HepG2 (cell line): ENCODE data around the gene CDC42EP1. TPM values are rescaled to one million over a fixed set of nuclear protein-coding genes. Genes with fewer than 3 reads are reported as not detected.

Experiments
- ATF7 ChIP-seq, 2 experiments: fragments of 450-650 bp in 1 of 2; sonication (generic) in 1 of 2; formaldehyde crosslinking in 1 of 2; IDR thresholded peaks; 2 replicates each; pipeline versions ENCODE4 v1.4.0 to v1.6.1; 2016 to 2020; ENCODE audit warnings: antibody characterized with exemption in 1 of 2, mild to moderate bottlenecking in 1 of 2, missing genetic modification reagents in 1 of 2
- CREM ChIP-seq, 2 experiments: sonication (generic) in 1 of 2; formaldehyde crosslinking in 1 of 2; IDR thresholded peaks; 2 replicates each; pipeline versions ENCODE4 v1.4.0 to v1.6.1; 2016 to 2020; ENCODE audit warnings: antibody characterized with exemption in 1 of 2, mild to moderate bottlenecking in 1 of 2, missing genetic modification reagents in 1 of 2
- DMTF1 ChIP-seq: sonication (generic); formaldehyde crosslinking; IDR thresholded peaks from 2 replicates; pipeline ENCODE4 v1.4.0; 2020; ENCODE audit warnings: mild to moderate bottlenecking, missing genetic modification reagents
- EED ChIP-seq: sonication (generic); formaldehyde crosslinking; IDR thresholded peaks from 2 replicates; pipeline ENCODE4 v1.5.0; 2020; ENCODE audit warnings: mild to moderate bottlenecking, missing genetic modification reagents
- HDAC1 ChIP-seq: sonication (generic); formaldehyde crosslinking; IDR thresholded peaks from 2 replicates; pipeline ENCODE4 v1.5.1; 2020; ENCODE audit warnings: mild to moderate bottlenecking, missing genetic modification reagents
- HES4 ChIP-seq: sonication (generic); formaldehyde crosslinking; IDR thresholded peaks from 2 replicates; pipeline ENCODE4 v1.9.0; 2021; ENCODE audit warnings: mild to moderate bottlenecking, missing genetic modification reagents, borderline replicate concordance
- KAT7 ChIP-seq: IDR thresholded peaks from 2 replicates; pipeline ENCODE4 v1.6.1; 2018; ENCODE audit warnings: borderline replicate concordance, missing compliant biosample characterization
- NFIB ChIP-seq: sonication (generic); formaldehyde crosslinking; IDR thresholded peaks from 2 replicates; pipeline ENCODE4 v1.9.0; 2021; ENCODE audit warnings: missing genetic modification reagents, mild to moderate bottlenecking, borderline replicate concordance
- STAG1 ChIP-seq: sonication (generic); formaldehyde crosslinking; IDR thresholded peaks from 2 replicates; pipeline ENCODE4 v1.4.0; 2020; ENCODE audit warnings: missing genetic modification reagents
- XBP1 ChIP-seq: sonication (generic); formaldehyde crosslinking; IDR thresholded peaks from 2 replicates; pipeline ENCODE4 v1.5.0; 2020; ENCODE audit warnings: missing genetic modification reagents
- YEATS2 ChIP-seq: sonication (generic); formaldehyde crosslinking; IDR thresholded peaks from 2 replicates; pipeline ENCODE4 v1.4.0; 2020; ENCODE audit warnings: missing genetic modification reagents, borderline replicate concordance
- ZFP90 ChIP-seq: sonication (generic); formaldehyde crosslinking; IDR thresholded peaks from 2 replicates; pipeline ENCODE4 v1.8.0; 2022; ENCODE audit warnings: missing genetic modification reagents, mild to moderate bottlenecking, inconsistent platforms, borderline replicate concordance
- ZNF121 ChIP-seq: sonication (generic); formaldehyde crosslinking; IDR thresholded peaks from 2 replicates; pipeline ENCODE4 v1.5.0; 2020; ENCODE audit warnings: mild to moderate bottlenecking, missing genetic modification reagents
- ZNF34 ChIP-seq: sonication (generic); formaldehyde crosslinking; IDR thresholded peaks from 2 replicates; pipeline ENCODE4 v1.4.0; 2020; ENCODE audit warnings: mild to moderate bottlenecking, missing genetic modification reagents, borderline replicate concordance
- ZNF354B ChIP-seq: sonication (generic); formaldehyde crosslinking; IDR thresholded peaks from 2 replicates; pipeline ENCODE4 v1.8.0; 2022; ENCODE audit warnings: mild to moderate bottlenecking, missing genetic modification reagents
- ZNF562 ChIP-seq: sonication (generic); formaldehyde crosslinking; IDR thresholded peaks from 2 replicates; pipeline ENCODE4 v1.8.0; 2022; ENCODE audit warnings: missing genetic modification reagents, borderline replicate concordance
- ZNF577 ChIP-seq: sonication (generic); formaldehyde crosslinking; IDR thresholded peaks from 2 replicates; pipeline ENCODE4 v1.4.0; 2020; ENCODE audit warnings: mild to moderate bottlenecking, low read depth, missing genetic modification reagents, borderline replicate concordance
- ZNF580 ChIP-seq: IDR thresholded peaks from 2 replicates; pipeline ENCODE4 v1.6.1; 2016; ENCODE audit warnings: low read depth, borderline replicate concordance
- ZNF670 ChIP-seq: sonication (generic); formaldehyde crosslinking; IDR thresholded peaks from 2 replicates; pipeline ENCODE4 v1.8.0; 2022; ENCODE audit warnings: mild to moderate bottlenecking, missing genetic modification reagents, borderline replicate concordance
- polyA plus RNA-seq, 8 experiments: library from polyadenylated mRNA; depleted of rRNA in 3 of 8; stranded (reverse) in 7 of 8; unstranded in 1 of 8; fragments of >200 nt; fragmentation: Illumina TruSeq in 4 of 8; extraction: Trizol in 4 of 8; gene quantifications; 2 replicates each; pipeline versions ENCODE4 v1.2.1 to v1.2.3, GENCODE V29; 2011 to 2016; ENCODE audit warnings: low read depth in 4 of 8, missing spikeins in 1 of 8, mixed read lengths in 1 of 8; ENCODE audit not compliant: insufficient read depth in 1 of 8
- total RNA-seq, 5 experiments: library from RNA; depleted of rRNA; stranded (reverse); fragments of >200 nt; fragmentation: Illumina TruSeq; extraction: Trizol; gene quantifications; 2 replicates each; pipeline ENCODE4 v1.2.3, GENCODE V29; 2016; ENCODE audit warnings: low read depth in 1 of 5
- TF ChIP-seq, protein P1 (sequence below): sonication (generic); formaldehyde crosslinking; IDR thresholded peaks from 2 replicates; pipeline ENCODE4 v1.4.0; 2020; ENCODE audit warnings: missing genetic modification reagents, mild to moderate bottlenecking, borderline replicate concordance
- TF ChIP-seq, protein P2 (sequence below): sonication (generic); formaldehyde crosslinking; IDR thresholded peaks from 2 replicates; pipeline ENCODE4 v1.8.1; 2023; ENCODE audit warnings: missing genetic modification reagents, inconsistent platforms, borderline replicate concordance

CDC42EP1 gene
- total and polyA plus RNA-seq, 2 of the 13 experiments (the other 11 are each of a cell fraction or from before 2014, with no cell fraction given): 17.1 to 29.5 TPM

DNA sequence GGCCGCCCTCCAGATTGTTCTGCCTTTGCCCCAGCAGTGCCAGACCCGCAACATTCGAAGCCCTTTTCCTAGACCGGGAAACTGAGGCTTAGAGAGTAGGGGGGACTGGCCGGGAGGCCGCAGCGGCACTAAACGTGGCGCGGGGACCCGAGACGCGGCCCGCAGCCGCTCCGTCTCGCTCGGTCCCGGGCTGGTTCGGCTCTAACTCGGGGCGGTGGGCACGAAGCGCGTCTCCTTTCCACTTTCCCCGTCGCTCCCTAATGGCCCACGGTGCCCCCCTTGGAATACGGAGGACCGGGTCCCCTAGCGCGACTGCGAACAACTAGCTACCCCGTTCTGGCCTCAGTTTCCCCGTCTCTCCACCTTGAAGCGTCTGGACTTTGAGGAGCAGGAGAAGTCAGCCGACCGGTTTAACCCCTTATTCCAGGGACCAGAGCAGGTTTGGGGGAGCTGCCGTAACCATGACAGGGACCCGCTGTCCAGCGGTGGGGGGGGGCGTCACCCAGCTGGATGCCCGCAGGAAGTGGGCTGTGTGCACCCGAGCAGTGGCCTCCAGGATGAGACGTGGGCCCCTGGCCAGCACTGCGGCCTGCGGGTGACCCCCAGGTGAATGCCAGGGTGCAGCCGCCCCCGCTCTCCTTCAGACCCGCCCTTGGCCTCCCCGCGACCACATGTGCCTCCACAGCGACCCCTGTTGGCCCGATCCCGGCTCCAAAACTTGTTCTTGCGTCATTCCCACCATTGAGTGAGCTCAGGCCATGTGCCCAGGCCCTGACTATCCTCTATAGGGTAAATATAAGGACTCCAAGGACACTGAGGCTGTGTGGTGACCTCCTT is 1.1 kb downstream of the CDC42EP1 start (continued):
- TF ChIP-seq DMTF1 (no peak), HES4 (CRISPR knock-in tag) (no peak), ZNF121 (CRISPR knock-in tag) (no peak; the same call in 1 of the 2 replicates), HDAC1 (CRISPR knock-in tag) (peak; percentile 93), ZNF354B (CRISPR knock-in tag) (no peak), ZNF670 (CRISPR knock-in tag) (peak; percentile 89), ZNF34 (CRISPR knock-in tag) (no peak), YEATS2 (peak; percentile 83; the same call in 1 of the 2 replicates), ZNF580 (0 out of 2 replicates have a peak, but pooled peaks have one; percentile 61), EED (CRISPR knock-in tag) (no peak), XBP1 (CRISPR knock-in tag) (no peak), ZNF577 (CRISPR knock-in tag) (no peak), STAG1 (CRISPR knock-in tag) (peak; percentile 56), KAT7 (CRISPR knock-in tag) (peak; percentile 89; the same call in 1 of the 2 replicates), CREM (IDR thresholded peaks at IDR 0.05) (peak; percentile 60; the same call in 1 of the 2 replicates), CREM (CRISPR knock-in tag; IDR thresholded peaks at IDR 0.05) (no peak), ATF7 (IDR thresholded peaks at IDR 0.05) (peak; percentile 89), ATF7 (CRISPR knock-in tag; IDR thresholded peaks at IDR 0.05) (peak; percentile 90; the same call in 1 of the 2 replicates), ZNF562 (no peak), ZFP90 (CRISPR knock-in tag) (peak; percentile 77; the same call in 1 of the 2 replicates), NFIB (CRISPR knock-in tag) (no peak)
- TF ChIP-seq, protein P1, sequence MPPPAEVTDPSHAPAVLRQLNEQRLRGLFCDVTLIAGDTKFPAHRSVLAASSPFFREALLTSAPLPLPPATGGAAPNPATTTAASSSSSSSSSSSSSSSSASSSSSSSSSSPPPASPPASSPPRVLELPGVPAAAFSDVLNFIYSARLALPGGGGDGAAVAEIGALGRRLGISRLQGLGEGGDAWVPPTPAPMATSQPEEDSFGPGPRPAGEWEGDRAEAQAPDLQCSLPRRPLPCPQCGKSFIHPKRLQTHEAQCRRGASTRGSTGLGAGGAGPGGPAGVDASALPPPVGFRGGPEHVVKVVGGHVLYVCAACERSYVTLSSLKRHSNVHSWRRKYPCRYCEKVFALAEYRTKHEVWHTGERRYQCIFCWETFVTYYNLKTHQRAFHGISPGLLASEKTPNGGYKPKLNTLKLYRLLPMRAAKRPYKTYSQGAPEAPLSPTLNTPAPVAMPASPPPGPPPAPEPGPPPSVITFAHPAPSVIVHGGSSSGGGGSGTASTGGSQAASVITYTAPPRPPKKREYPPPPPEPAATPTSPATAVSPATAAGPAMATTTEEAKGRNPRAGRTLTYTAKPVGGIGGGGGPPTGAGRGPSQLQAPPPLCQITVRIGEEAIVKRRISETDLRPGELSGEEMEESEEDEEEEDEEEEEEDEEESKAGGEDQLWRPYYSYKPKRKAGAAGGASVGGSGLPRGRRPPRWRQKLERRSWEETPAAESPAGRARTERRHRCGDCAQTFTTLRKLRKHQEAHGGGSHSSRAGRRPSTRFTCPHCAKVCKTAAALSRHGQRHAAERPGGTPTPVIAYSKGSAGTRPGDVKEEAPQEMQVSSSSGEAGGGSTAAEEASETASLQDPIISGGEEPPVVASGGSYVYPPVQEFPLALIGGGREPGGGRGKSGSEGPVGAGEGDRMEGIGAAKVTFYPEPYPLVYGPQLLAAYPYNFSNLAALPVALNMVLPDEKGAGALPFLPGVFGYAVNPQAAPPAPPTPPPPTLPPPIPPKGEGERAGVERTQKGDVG (CRISPR knock-in tag): no peak
- TF ChIP-seq, protein P2, sequence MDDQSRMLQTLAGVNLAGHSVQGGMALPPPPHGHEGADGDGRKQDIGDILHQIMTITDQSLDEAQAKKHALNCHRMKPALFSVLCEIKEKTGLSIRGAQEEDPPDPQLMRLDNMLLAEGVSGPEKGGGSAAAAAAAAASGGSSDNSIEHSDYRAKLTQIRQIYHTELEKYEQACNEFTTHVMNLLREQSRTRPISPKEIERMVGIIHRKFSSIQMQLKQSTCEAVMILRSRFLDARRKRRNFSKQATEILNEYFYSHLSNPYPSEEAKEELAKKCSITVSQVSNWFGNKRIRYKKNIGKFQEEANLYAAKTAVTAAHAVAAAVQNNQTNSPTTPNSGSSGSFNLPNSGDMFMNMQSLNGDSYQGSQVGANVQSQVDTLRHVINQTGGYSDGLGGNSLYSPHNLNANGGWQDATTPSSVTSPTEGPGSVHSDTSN (CRISPR knock-in tag): no peak
